H1 (cell line): ENCODE results near the gene OR3A2. TPM values are rescaled to one million over a fixed set of nuclear protein-coding genes. Genes with fewer than 3 reads are reported as not detected.

Experiments used
- CTCF ChIA-PET: fragments of 300-600 bp; sonication (Branson Sonifier 250); formaldehyde crosslinking; loops from one replicate; lab custom pipeline; 2021; ENCODE audit not compliant: partially characterized antibody; lab: Charles Lee
- POLR2A ChIA-PET: fragments of 300-600 bp; sonication (Branson Sonifier 250); formaldehyde crosslinking; loops from one replicate; lab custom pipeline; 2021; ENCODE audit warnings: inconsistent platforms; ENCODE audit not compliant: partially characterized antibody; lab: Charles Lee
- DNase-seq, 2 experiments: peaks; one replicate each; pipeline versions ENCODE4 v3.0.0 to v3.0.0-alpha.2; 2010 to 2022; ENCODE audit warnings: low spot score in 2 of 2, low read depth in 1 of 2, mixed read lengths in 1 of 2
- FAIRE-seq: peaks from 2 replicates; lab custom pipeline; 2011; peaks lifted over from hg19 to GRCh38; lab: Jason Lieb, UNC
- H2AFZ ChIP-seq: 2 replicates; pipeline ENCODE4 v1.8.1; 2012; ENCODE audit warnings: low read length, inconsistent platforms
- H2AK5ac ChIP-seq: 2 replicates; pipeline ENCODE4 v1.6.1; 2013; ENCODE audit warnings: low read depth, low read length
- H2BK120ac ChIP-seq: replicated peaks from 2 replicates; pipeline ENCODE3; 2013; ENCODE audit warnings: low read depth, low read length, inconsistent platforms
- H2BK12ac ChIP-seq: 2 replicates; pipeline ENCODE4 v1.6.1; 2013; ENCODE audit warnings: low read depth, low read length
- H2BK15ac ChIP-seq: 2 replicates; pipeline ENCODE4 v1.6.1; 2013; ENCODE audit warnings: low read length
- H2BK20ac ChIP-seq: 2 replicates; pipeline ENCODE4 v1.6.1; 2013; ENCODE audit warnings: low read length
- H2BK5ac ChIP-seq: 2 replicates; pipeline ENCODE4 v1.6.1; 2013; ENCODE audit warnings: low read depth, low read length
- H3K14ac ChIP-seq: 2 replicates; pipeline ENCODE4 v1.6.1; 2013; ENCODE audit warnings: inconsistent platforms; ENCODE audit not compliant: insufficient read length
- H3K18ac ChIP-seq: 2 replicates; pipeline ENCODE4 v1.6.1; 2013; ENCODE audit warnings: low read length; ENCODE audit errors: extremely low read depth
- H3K23ac ChIP-seq: 2 replicates; pipeline ENCODE4 v1.6.1; 2013; ENCODE audit warnings: inconsistent platforms; ENCODE audit not compliant: insufficient read length
- H3K23me2 ChIP-seq: 2 replicates; pipeline ENCODE4 v1.6.1; 2013; ENCODE audit warnings: low read depth, low read length
- H3K27ac ChIP-seq: 2 replicates; pipeline ENCODE4 v1.6.1; 2011; ENCODE audit warnings: low read depth, low read length, inconsistent platforms
- H3K27me3 ChIP-seq, 4 experiments: replicated peaks in 1 of 4; 1 replicate in 1 of 4; 2 replicates in 3 of 4; pipeline versions ENCODE4 v1.6.1 to v1.8.1; 2011 to 2013; ENCODE audit warnings: low read length in 3 of 4, mild to moderate bottlenecking in 3 of 4, inconsistent platforms in 2 of 4, mixed read lengths in 2 of 4, moderate library complexity in 1 of 4; ENCODE audit not compliant: control insufficient read depth in 3 of 4, insufficient read depth in 3 of 4; ENCODE audit errors: extremely low read depth in 1 of 4
- H3K36me3 ChIP-seq, 4 experiments: 2 replicates each; pipeline versions ENCODE4 v1.6.1 to v1.8.1; 2011 to 2013; ENCODE audit warnings: mild to moderate bottlenecking in 4 of 4, low read length in 3 of 4, moderate library complexity in 2 of 4, control low read depth in 1 of 4, inconsistent platforms in 1 of 4; ENCODE audit not compliant: insufficient read depth in 4 of 4, control insufficient read depth in 2 of 4
- H3K4ac ChIP-seq: replicated peaks from 2 replicates; pipeline ENCODE3; 2013; ENCODE audit warnings: low read length, low read depth, mixed read lengths, inconsistent platforms; ENCODE audit not compliant: insufficient read length
- H3K4me1 ChIP-seq, 4 experiments: replicated peaks in 1 of 4; 1 replicate in 1 of 4; 2 replicates in 3 of 4; pipeline versions ENCODE4 v1.6.1 to v1.8.1; 2011 to 2013; ENCODE audit warnings: low read length in 3 of 4, inconsistent platforms in 2 of 4, mixed read lengths in 1 of 4; ENCODE audit not compliant: insufficient read depth in 4 of 4, control insufficient read depth in 3 of 4
- H3K4me2 ChIP-seq, 2 experiments: 2 replicates each; pipeline versions ENCODE4 v1.6.1 to v1.8.1; 2011 to 2013; ENCODE audit warnings: low read depth in 2 of 2, low read length in 2 of 2, control low read depth in 1 of 2, inconsistent platforms in 1 of 2, mild to moderate bottlenecking in 1 of 2; ENCODE audit not compliant: insufficient read depth in 1 of 2
- H3K4me3 ChIP-seq, 4 experiments: fragments of 200-600, 300-600 bp in 1 of 4; sonication (generic), shearing (Covaris generic), sonication (Bioruptor Twin) in 1 of 4; 2 replicates each; pipeline versions ENCODE4 v1.5.1 to v1.8.1; 2011 to 2016; ENCODE audit warnings: low read length in 4 of 4, low read depth in 3 of 4, control low read depth in 2 of 4, inconsistent platforms in 2 of 4, mild to moderate bottlenecking in 2 of 4, mixed read lengths in 1 of 4, moderate library complexity in 1 of 4; ENCODE audit not compliant: insufficient read depth in 2 of 4; ENCODE audit errors: extremely low read depth in 1 of 4
- H3K56ac ChIP-seq: replicated peaks from 2 replicates; pipeline ENCODE3; 2013; ENCODE audit warnings: low read depth, mild to moderate bottlenecking, mixed read lengths, low read length, inconsistent platforms; ENCODE audit not compliant: insufficient read length
- H3K79me1 ChIP-seq: 2 replicates; pipeline ENCODE4 v1.6.1; 2013; ENCODE audit warnings: low read depth, low read length, control low read depth
- H3K79me2 ChIP-seq, 2 experiments: 2 replicates each; pipeline versions ENCODE4 v1.6.1 to v1.8.1; 2012 to 2013; ENCODE audit warnings: low read length in 2 of 2, mild to moderate bottlenecking in 2 of 2, inconsistent platforms in 1 of 2; ENCODE audit not compliant: insufficient read depth in 2 of 2, control insufficient read depth in 1 of 2
- H3K9ac ChIP-seq, 4 experiments: replicated peaks in 1 of 4; 1 replicate in 1 of 4; 2 replicates in 3 of 4; pipeline versions ENCODE4 v1.6.1 to v1.8.1; 2011 to 2013; ENCODE audit warnings: low read depth in 3 of 4, low read length in 3 of 4, control low read depth in 2 of 4, mild to moderate bottlenecking in 2 of 4, moderate library complexity in 2 of 4, inconsistent platforms in 1 of 4; ENCODE audit errors: extremely low read depth in 1 of 4
- H3K9me3 ChIP-seq, 2 experiments: 2 replicates each; pipeline versions ENCODE4 v1.6.1 to v1.8.1; 2012 to 2013; ENCODE audit warnings: mild to moderate bottlenecking in 2 of 2, moderate library complexity in 2 of 2, control low read depth in 1 of 2, inconsistent platforms in 1 of 2, low read depth in 1 of 2, low read length in 1 of 2, mixed read lengths in 1 of 2; ENCODE audit not compliant: insufficient read depth in 2 of 2
- H4K20me1 ChIP-seq, 2 experiments: replicated peaks in 1 of 2; 2 replicates each; pipeline versions ENCODE3 to v1.8.1; 2011 to 2013; ENCODE audit warnings: inconsistent platforms in 2 of 2, low read length in 2 of 2, mild to moderate bottlenecking in 1 of 2; ENCODE audit not compliant: insufficient read depth in 2 of 2, control insufficient read depth in 1 of 2
- H4K5ac ChIP-seq: 2 replicates; pipeline ENCODE4 v1.6.1; 2013; ENCODE audit warnings: low read length, low read depth, mixed read lengths, inconsistent platforms; ENCODE audit not compliant: insufficient read length
- H4K8ac ChIP-seq: 2 replicates; pipeline ENCODE4 v1.8.0; 2013; ENCODE audit warnings: mild to moderate bottlenecking, moderate library complexity, low read length, inconsistent platforms; ENCODE audit not compliant: insufficient read depth; ENCODE audit errors: extremely low read depth
- H4K91ac ChIP-seq: replicated peaks from 2 replicates; pipeline ENCODE3; 2013; ENCODE audit warnings: low read length, mixed read lengths, inconsistent platforms; ENCODE audit not compliant: insufficient read length
- CREB1 ChIP-seq: IDR thresholded peaks from 2 replicates; pipeline ENCODE4 v1.6.1; 2012; ENCODE audit warnings: inconsistent platforms
- HDAC2 ChIP-seq, 2 experiments: fragments of 300-600 bp in 1 of 2; sonication (generic) in 1 of 2; IDR thresholded peaks; 2 replicates each; pipeline ENCODE4 v1.6.1; 2011 to 2012; ENCODE audit warnings: low read depth in 2 of 2, low read length in 2 of 2, mild to moderate bottlenecking in 2 of 2, moderate library complexity in 2 of 2, borderline replicate concordance in 1 of 2, inconsistent platforms in 1 of 2
- SIN3A ChIP-seq, 2 experiments: IDR thresholded peaks in 1 of 2; conservative IDR thresholded peaks in 1 of 2; 2 replicates each; pipeline ENCODE4 v1.6.1; 2011 to 2012; ENCODE audit warnings: low read length in 2 of 2, improper control_type of control experiment in 1 of 2, low read depth in 1 of 2, mild to moderate bottlenecking in 1 of 2
- TCF12 ChIP-seq: IDR thresholded peaks from 2 replicates; pipeline ENCODE4 v1.6.1; 2011; ENCODE audit warnings: low read depth, mild to moderate bottlenecking, low read length
- WGBS, 2 experiments: shearing (Covaris generic) in 1 of 2; methylation state at CpG; one replicate each; pipeline versions ENCODE4 v1.1.6 to v1.1.7; 2013 to 2015; ENCODE audit warnings: low lambda C conversion rate in 2 of 2, mixed read lengths in 2 of 2, inconsistent platforms in 1 of 2, low coverage in 1 of 2, missing lambda C conversion rate in 1 of 2; ENCODE audit not compliant: insufficient replicate concordance in 2 of 2, insufficient coverage in 1 of 2, insufficient read length in 1 of 2; ENCODE audit errors: extremely low coverage in 1 of 2, missing lambda C conversion rate in 1 of 2; 5-methylcytosine and 5-hydroxymethylcytosine counted together
- polyA plus RNA-seq, 7 experiments: library from polyadenylated mRNA; depleted of rRNA in 3 of 7; stranded (reverse) in 5 of 7; unstranded in 2 of 7; fragments of >200 nt in 5 of 7; fragments of 200-250 nt in 2 of 7; gene quantifications; 1 replicate in 5 of 7; 2 replicates in 1 of 7; 4 replicates in 1 of 7; pipeline versions ENCODE4 v1.2.1 to v1.2.3, GENCODE V29; 2011 to 2013; ENCODE audit warnings: missing spikeins in 2 of 7, mixed read lengths in 2 of 7
- total RNA-seq: library from RNA; stranded (reverse); fragmentation: NEBNext Ultra II Directional; extraction: Animal tissue kit (Norgen Biotek cat#: 25700); gene quantifications from 2 replicates; pipeline ENCODE4 v1.2.1, GENCODE V29; 2021

The OR3A2 gene
- total and polyA plus RNA-seq, 2 of the 8 experiments (the other 6 are each of a cell fraction or from before 2014, with no cell fraction given) = not detected

DNA sequence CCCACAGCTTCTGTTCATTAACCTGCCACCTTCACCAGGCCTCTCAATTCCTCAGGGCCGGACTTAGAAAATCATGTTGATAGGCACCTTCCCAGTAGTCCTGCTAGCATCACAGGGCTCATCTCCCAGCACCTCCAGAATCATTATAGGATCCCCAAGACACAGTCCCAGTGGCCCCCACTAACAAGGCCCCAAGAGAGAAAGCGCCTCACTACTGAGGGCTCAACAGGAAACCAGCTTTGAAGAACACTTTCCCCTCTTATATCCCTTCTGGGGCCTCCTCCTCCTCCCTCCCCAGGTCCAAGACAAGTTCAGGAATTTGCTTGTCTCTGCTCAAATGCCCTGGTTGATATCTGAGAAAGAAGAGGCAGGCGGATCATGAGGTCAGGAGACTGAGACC, 25.0 kb upstream of the OR3A2 start, which contains the start of gene OR3A3:
Gene OR3A3 (plus strand): TSS at position 301 of the 400 bp plus-strand sequence.
- Histone ChIP-seq H2AK5ac (no peak within 1 kb of the TSS), H3K18ac (no peak within 1 kb of the TSS), H2BK120ac (no peak within 1 kb of the TSS), H2BK20ac (no peak within 1 kb of the TSS), H3K23ac (no peak within 1 kb of the TSS), H3K4me2 (no peak within 1 kb of the TSS), H3K4ac (no peak within 1 kb of the TSS), H4K8ac (no peak within 1 kb of the TSS), H3K4me3 (no peak within 1 kb of the TSS), H3K79me1 (no peaks in the 10 kb centered on the region), H3K27ac (no peak within 1 kb of the TSS), H3K9me3 (peaks cover 18 to 19% of the 10 kb centered on the region in 2 experiments), H3K9ac (no peak within 1 kb of the TSS), H3K23me2 (no peaks in the 10 kb centered on the region), H3K79me2 (no peaks in the 10 kb centered on the region), H4K20me1 (no peaks in the 10 kb centered on the region), H3K36me3 (no peaks in the 10 kb centered on the region), H3K4me1 (no peaks in the 10 kb centered on the region), H4K91ac (no peak within 1 kb of the TSS), H4K5ac (no peak within 1 kb of the TSS), H2BK15ac (no peak within 1 kb of the TSS), H3K14ac (no peak within 1 kb of the TSS), H2BK12ac (no peak within 1 kb of the TSS), H3K27me3 (no peaks in the 10 kb centered on the region), H3K56ac (no peak within 1 kb of the TSS), H2BK5ac (no peak within 1 kb of the TSS), H2AFZ (no peak within 1 kb of the TSS)
- TF ChIP-seq CREB1 (no peak), TCF12 (no peak), HDAC2 (IDR thresholded peaks at IDR 0.05; ENCODE audit: borderline replicate concordance in 1 of 2, low read depth in 2 of 2, low read length in 2 of 2) (no peak), SIN3A (conservative IDR thresholded peaks at IDR 0.05 in 1 of 2, IDR thresholded peaks at IDR 0.05 in 1 of 2; ENCODE audit: low read depth in 1 of 2, low read length in 2 of 2) (no peak)
- 72% methylated on average over 3 of the region's 3 CpGs; no CpG with 5 or more reads in 1 of the 2 experiments for WGBS, 2 experiments
- CTCF ChIA-PET = no interaction called here
- no peak for DNase-seq
- POLR2A ChIA-PET = no interaction called here
- FAIRE-seq = no peak
